HG03342 (cell line): ENCODE measurements around the gene PNPLA3.
"Not testable (repeated sequence)": the region's sequence is repeated elsewhere in the genome, so short reads cannot be mapped to it uniquely, and the experiment has no call there.

Source experiments
- ATAC-seq: cut with Tn5 transposase; IDR thresholded peaks from one replicate; pipeline ENCODE4 v1.9.1; 2021; ENCODE audit warnings: mild to moderate bottlenecking, moderate library complexity; ENCODE audit not compliant: unreplicated experiment

Gene PNPLA3

DNA sequence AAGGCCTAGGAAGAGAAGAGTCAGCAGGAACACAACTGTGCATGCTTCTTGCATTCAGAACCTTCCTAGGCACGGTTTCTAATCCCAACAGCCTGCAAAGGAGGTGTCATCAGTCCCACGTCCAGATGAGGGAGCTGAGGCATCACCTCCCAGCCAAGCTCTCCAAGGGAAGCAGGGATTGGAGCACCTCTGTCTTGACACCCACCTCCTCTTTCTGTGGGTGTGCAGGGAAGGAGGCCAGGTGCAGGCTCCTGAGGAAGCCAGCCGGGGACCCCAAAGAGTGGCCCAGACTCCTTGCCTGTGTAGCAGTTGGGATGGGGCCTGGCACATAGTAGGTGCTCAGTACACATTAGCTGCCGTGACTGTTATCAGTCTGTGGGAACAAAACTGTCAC lies 33.7 kb upstream of the PNPLA3 start:
- ATAC-seq, result no peak

DNA sequence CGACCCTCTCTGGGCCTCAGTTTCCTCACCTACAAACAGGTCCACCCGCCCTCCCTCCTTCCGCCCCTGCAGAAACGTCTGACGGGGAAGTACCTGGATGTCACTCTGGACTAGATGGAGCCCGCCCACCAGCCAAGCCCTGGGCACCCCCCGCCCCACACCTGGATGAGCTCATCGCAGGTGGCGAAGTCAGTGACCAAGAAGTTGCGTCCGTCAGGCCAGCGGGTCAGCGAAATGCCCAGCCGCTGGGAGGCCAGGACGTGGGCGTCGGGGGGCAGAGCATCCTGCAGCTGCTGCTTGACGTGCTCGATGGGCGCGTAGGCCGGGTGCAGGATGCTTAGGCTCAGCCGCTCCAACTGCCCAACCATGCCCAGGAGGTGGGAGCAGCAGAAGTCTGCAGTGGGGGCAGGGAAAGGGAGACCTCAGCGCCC lies 32.7 kb upstream of the PNPLA3 start:
- ATAC-seq, result no peak

- ATAC-seq, result no peak
These were observed 32.0 kb upstream of the PNPLA3 start, which contains the start of gene PNPLA5 for GRCh38 chr22:43891360-43892182. PNPLA5 (minus strand) TSS chr22:43892013; CDS start chr22:43891880, 133 bp downstream.

- no peak for ATAC-seq
These were observed 31.3 kb upstream of the PNPLA3 start for GRCh38 chr22:43892183-43892894.

DNA sequence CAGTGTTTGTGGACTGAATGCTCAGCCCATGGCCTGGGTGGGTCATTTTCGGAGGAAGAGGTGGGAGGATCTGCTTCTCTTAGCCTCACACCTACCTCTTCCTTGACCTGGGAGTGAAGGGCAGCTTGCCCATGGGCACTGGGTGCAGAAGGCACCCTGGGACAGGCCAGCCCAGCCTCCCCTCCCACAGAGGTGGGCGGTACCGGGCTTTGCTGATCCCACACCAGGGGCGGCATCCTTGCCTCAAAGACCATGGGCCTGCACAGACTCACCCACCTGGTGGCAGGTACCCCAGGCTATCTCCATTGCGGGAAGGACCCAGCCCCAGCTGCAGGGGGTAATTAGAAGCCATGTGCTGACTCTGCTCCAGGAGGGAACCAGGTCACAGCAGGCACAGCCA lies 30.3 kb upstream of the PNPLA3 start:
- ATAC-seq, result no peak

- no peak for ATAC-seq
These were observed 29.5 kb upstream of the PNPLA3 start for GRCh38 chr22:43894122-43894521.

- no peak for ATAC-seq
These were observed 27.5 kb upstream of the PNPLA3 start for GRCh38 chr22:43895986-43896645.

- no peak for ATAC-seq
These were observed 25.8 kb upstream of the PNPLA3 start for GRCh38 chr22:43897751-43898261.

DNA sequence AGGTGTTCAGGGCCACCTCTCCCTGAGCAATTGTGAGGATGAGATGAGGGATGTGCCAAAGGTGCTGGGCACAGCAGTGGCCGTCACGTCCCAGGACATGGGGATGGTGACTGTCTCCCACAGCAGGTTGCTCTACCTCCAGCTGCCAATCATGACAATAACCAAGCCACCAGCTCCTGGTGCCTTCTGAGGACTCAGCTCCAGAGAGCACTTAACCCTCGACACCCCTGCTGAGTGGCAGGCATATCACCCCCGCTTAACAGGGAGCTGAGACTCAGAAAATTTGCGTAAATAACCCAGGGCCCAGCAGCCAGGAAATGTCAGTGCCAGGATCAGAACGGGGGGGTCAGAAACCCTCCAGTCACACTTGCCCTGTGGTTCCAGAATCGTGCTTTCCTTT lies 23.4 kb upstream of the PNPLA3 start:
- no peak for ATAC-seq

GRCh38 chr22:43901976-43902643 lies 21.5 kb upstream of the PNPLA3 start:
- ATAC-seq, result no peak

DNA sequence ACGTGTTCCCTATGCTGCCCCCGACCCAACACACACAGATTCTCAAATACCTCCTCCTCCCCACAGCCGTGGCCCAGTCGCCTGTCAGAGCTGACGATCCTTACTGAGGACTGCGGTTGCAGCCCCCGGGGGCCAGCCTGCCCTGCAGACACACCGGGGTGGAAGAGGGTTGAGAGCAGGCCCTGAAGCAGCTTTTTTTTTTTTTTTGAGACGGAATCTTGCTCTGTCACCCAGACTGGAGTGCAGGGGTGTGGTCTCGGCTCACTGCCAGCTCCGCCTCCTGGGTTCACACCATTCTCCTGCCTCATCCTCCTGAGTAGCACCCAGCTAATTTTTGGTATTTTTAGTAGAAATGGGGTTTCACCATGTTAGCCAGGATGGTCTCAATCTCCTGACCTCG lies 20.6 kb upstream of the PNPLA3 start:
- ATAC-seq, result not testable (repeated sequence)

DNA sequence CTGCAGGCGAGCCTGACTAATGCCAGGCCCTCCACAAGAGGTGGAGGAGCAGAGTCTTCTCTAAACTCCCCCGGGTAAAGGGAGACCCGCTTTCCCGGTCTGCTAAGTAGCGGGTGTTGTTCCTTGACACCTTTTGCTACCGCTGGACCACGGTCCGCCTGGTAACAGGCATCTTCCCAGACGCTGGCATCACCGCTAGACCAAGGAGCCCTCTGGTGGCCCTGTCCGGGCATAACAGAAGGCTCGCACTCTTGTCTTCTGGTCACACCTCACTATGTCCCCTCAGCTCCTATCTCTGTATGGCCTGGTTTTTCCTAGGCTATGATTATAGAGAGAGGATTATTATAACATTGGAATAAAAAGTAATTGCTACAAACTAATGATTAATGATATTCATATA lies 19.2 kb upstream of the PNPLA3 start:
- ATAC-seq, result not testable (repeated sequence)

GRCh38 chr22:43905681-43906080 lies 17.9 kb upstream of the PNPLA3 start:
- ATAC-seq, result no peak

- ATAC-seq, result no peak
These were observed 13.9 kb upstream of the PNPLA3 start for GRCh38 chr22:43909708-43910107.

GRCh38 chr22:43910178-43910695 lies 13.4 kb upstream of the PNPLA3 start:
- no peak for ATAC-seq

DNA sequence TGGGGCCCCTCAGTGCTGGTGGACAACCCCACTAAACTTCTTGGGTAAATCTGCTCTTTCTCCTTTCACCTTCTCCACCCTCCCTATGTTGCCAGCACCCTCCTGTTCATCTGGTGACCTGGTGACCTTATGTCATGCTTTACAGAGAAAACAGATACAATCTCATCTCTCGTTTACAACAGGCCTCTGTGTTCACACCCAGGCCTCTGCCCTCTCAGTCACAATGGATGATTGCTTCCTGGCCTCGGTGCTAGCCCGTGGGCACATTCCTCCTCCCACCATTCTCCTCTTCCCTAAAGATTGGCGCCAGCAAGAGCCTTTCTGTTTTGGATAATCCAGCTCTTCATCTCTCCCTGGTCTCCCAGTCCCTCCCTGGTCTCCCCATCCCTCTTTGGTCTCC lies 12.3 kb upstream of the PNPLA3 start:
- no peak for ATAC-seq

DNA sequence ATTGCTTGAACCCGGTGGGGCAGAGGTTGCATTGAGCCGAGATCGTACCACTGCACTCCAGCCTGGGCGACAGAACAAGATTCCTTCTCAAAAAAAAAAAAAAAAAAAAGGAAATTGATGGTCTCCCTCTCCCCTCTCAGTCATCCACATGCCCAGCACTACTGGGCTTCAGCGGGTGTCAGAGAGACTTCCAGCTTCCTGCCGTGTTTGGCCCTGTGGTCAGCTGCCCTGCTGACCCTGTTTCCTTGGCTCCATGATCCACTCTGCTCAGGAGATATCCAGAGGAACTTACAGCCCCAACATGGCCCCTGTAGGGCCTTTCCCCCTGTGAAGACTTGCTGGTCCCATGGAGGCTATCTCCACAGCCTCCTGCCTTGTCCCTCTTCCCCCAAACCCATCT lies 6.1 kb upstream of the PNPLA3 start:
- no peak for ATAC-seq

DNA sequence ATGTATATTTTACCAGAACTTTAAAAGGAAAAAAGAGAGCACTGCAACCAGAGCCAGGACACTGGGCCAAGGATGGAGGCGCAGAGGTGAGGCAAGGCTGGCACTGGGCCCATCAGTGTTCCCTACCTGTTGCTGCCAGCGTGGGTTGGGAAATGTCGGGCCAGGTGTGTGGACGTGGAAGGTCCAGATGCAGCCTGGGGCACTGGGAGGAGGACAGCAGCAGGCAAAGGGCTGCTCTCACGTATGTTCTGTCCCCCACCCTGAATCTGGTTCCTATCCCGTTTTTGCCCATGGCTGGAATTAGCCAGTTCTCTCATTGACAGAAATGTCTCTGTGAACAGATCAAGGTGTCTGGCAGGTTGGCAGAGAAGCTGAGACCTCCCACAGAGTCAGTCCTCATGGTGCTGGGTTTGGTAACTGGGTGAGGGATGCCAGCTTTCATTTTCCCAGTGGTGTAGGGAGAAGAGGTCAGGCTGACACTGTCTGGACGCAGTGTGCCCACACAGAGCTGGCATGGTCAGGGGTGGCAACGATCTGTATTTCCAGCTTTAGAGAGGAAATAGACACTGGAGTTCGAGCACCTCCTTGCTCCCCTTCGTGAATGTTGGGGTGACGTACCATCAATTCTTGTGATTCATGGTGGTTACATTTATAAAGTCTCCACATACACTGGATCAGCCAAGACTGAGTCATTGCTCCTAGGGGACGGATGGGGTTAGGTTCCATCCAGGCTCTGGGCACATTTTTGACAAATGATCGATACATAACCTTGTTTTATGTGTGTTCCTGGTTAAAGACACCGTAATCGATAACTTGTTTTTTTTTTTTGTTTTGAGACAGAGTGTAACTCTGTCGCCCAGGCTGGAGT lies 4.3 kb upstream of the PNPLA3 start:
- ATAC-seq, result no peak

DNA sequence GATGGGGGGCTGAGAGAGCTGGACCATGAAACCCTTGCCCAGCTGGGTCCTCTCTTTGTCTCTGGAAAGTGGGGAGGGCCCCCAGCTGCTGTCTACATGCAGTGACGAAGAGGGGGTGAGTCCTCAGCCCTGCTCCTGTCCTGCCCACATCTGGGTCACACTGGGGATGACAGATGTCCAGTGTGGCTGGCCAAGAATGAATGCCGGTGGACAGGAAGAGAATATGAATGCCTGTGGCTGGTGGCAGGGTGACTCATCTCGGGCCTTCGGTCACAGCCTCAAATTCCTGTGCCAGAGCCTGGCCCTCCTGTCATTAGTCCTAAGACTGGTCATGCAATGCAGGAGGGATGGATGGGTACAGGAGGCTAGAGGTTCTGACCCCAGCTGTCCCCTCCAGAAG lies 2.2 kb upstream of the PNPLA3 start:
- no peak for ATAC-seq

DNA sequence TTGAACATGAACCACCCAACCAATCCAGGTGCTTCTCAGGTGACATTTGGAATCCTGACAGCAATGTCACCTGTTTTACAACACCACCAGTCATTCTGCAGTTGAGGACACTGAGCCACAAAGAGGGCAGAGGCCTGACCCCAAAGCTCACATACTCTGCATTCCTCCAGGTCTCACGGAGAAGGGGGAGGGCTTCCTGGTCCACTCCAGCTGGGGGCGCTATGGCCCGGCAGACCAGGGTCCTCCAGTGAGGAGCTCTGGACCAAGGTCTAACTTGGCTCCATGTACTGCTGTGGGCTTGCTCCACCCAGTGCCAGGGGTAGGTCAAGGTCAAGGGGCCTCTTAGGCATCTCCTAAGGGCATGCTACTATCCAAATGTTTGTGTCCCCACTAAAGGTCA lies 1.5 kb upstream of the PNPLA3 start:
- no peak for ATAC-seq
